Neuronal stem cell (in vitro differentiated cells): ENCODE results near the gene TCEA2. TPM values are rescaled to one million over a fixed set of nuclear protein-coding genes. Genes with fewer than 3 reads are reported as not detected.

Experiments used
- DNase-seq: peaks from one replicate; pipeline ENCODE4 v3.0.0-alpha.2; 2013; ENCODE audit warnings: low spot score
- H2AFZ ChIP-seq: one replicate; pipeline ENCODE4 v1.6.1; 2013; ENCODE audit warnings: mild to moderate bottlenecking, low read length, inconsistent platforms
- H2AK5ac ChIP-seq: 2 replicates; pipeline ENCODE4 v1.6.1; 2013; ENCODE audit warnings: low read depth, mild to moderate bottlenecking, inconsistent platforms, low read length, moderate library complexity, mixed read lengths
- H2BK120ac ChIP-seq: 2 replicates; pipeline ENCODE4 v1.6.1; 2013; ENCODE audit warnings: low read depth, mild to moderate bottlenecking, inconsistent platforms, low read length, moderate library complexity, mixed read lengths
- H2BK12ac ChIP-seq: one replicate; pipeline ENCODE4 v1.6.1; 2013; ENCODE audit warnings: low read length, inconsistent platforms
- H2BK15ac ChIP-seq: 2 replicates; pipeline ENCODE4 v1.6.1; 2013; ENCODE audit warnings: mild to moderate bottlenecking, low read length, inconsistent platforms, mixed read lengths
- H2BK5ac ChIP-seq: one replicate; pipeline ENCODE4 v1.6.1; 2013; ENCODE audit warnings: inconsistent platforms, mild to moderate bottlenecking, low read length, moderate library complexity
- H3K14ac ChIP-seq: one replicate; pipeline ENCODE4 v1.6.1; 2013; ENCODE audit warnings: low read length, inconsistent platforms
- H3K18ac ChIP-seq: 2 replicates; pipeline ENCODE4 v1.6.1; 2013; ENCODE audit warnings: low read length, inconsistent platforms
- H3K23ac ChIP-seq: 2 replicates; pipeline ENCODE4 v1.6.1; 2013; ENCODE audit warnings: low read depth, mild to moderate bottlenecking, mixed read lengths, low read length, inconsistent platforms; ENCODE audit not compliant: poor library complexity
- H3K27ac ChIP-seq: replicated peaks from 3 replicates; pipeline ENCODE4 v1.5.1; 2013; ENCODE audit warnings: low read length, inconsistent platforms
- H3K27me3 ChIP-seq, 3 experiments: 2 replicates each; pipeline ENCODE4 v1.6.1; 2013; ENCODE audit warnings: low read length in 3 of 3, mild to moderate bottlenecking in 2 of 3, inconsistent platforms in 1 of 3, low read depth in 1 of 3, mixed read lengths in 1 of 3, moderate library complexity in 1 of 3; ENCODE audit not compliant: control insufficient read depth in 3 of 3, insufficient read depth in 3 of 3
- H3K36me3 ChIP-seq, 2 donors: replicated peaks in 1 of 2; 2 replicates each; pipeline ENCODE4 v1.6.1; 2013; ENCODE audit warnings: low read length in 2 of 2; ENCODE audit not compliant: control insufficient read depth in 2 of 2, insufficient read depth in 2 of 2
- H3K4ac ChIP-seq: 2 replicates; pipeline ENCODE4 v1.6.1; 2013; ENCODE audit warnings: inconsistent platforms, mild to moderate bottlenecking, low read length, moderate library complexity
- H3K4me1 ChIP-seq, 2 donors: 1 replicate in 1 of 2; 2 replicates in 1 of 2; pipeline ENCODE4 v1.6.1; 2013; ENCODE audit warnings: low read length in 2 of 2, low read depth in 1 of 2; ENCODE audit not compliant: control insufficient read depth in 2 of 2, insufficient read depth in 1 of 2
- H3K4me2 ChIP-seq: one replicate; pipeline ENCODE4 v1.6.1; 2013; ENCODE audit warnings: mild to moderate bottlenecking, low read length, inconsistent platforms; ENCODE audit not compliant: insufficient read depth, poor library complexity, severe bottlenecking
- H3K4me3 ChIP-seq, 2 donors: 2 replicates each; pipeline ENCODE4 v1.5.1; 2013; ENCODE audit warnings: low read length in 2 of 2, mild to moderate bottlenecking in 2 of 2, inconsistent platforms in 1 of 2, moderate library complexity in 1 of 2
- H3K79me1 ChIP-seq: one replicate; pipeline ENCODE4 v1.6.1; 2013; ENCODE audit warnings: low read depth, mild to moderate bottlenecking, inconsistent platforms, low read length, moderate library complexity
- H3K9ac ChIP-seq: one replicate; pipeline ENCODE4 v1.6.1; 2013; ENCODE audit warnings: mild to moderate bottlenecking, low read depth, low read length, inconsistent platforms; ENCODE audit not compliant: poor library complexity
- H3K9me3 ChIP-seq, 2 donors: replicated peaks in 1 of 2; 2 replicates each; pipeline versions ENCODE3 to v1.6.1; 2013; ENCODE audit warnings: low read length in 2 of 2, mild to moderate bottlenecking in 2 of 2, inconsistent platforms in 1 of 2, low read depth in 1 of 2, mixed read lengths in 1 of 2, moderate library complexity in 1 of 2; ENCODE audit not compliant: control insufficient read depth in 2 of 2, insufficient read depth in 1 of 2
- H4K8ac ChIP-seq: one replicate; pipeline ENCODE4 v1.6.1; 2013; ENCODE audit warnings: low read depth, mild to moderate bottlenecking, inconsistent platforms, low read length, moderate library complexity
- H4K91ac ChIP-seq: one replicate; pipeline ENCODE4 v1.6.1; 2013; ENCODE audit warnings: low read length, low read depth, mild to moderate bottlenecking, inconsistent platforms; ENCODE audit not compliant: poor library complexity
- WGBS, 2 donors: extraction: QIAGEN DNeasy Blood & Tissue Kit; methylation state at CpG; one replicate each; pipeline ENCODE4 v1.1.7; 2013; ENCODE audit warnings: missing lambda C conversion rate in 2 of 2, mixed read lengths in 1 of 2; ENCODE audit not compliant: insufficient read length in 2 of 2, insufficient replicate concordance in 1 of 2; ENCODE audit errors: extremely low coverage in 2 of 2; 5-methylcytosine and 5-hydroxymethylcytosine counted together
- small RNA-seq: library from polyadenylated mRNA; stranded (forward); fragments of <200 nt; extraction: miRNeasy Mini kit (QIAGEN cat#:217004); gene quantifications from one replicate; pipeline ENCODE3, GENCODE V24; 2013; ENCODE audit not compliant: insufficient read depth

TCEA2 gene

DNA sequence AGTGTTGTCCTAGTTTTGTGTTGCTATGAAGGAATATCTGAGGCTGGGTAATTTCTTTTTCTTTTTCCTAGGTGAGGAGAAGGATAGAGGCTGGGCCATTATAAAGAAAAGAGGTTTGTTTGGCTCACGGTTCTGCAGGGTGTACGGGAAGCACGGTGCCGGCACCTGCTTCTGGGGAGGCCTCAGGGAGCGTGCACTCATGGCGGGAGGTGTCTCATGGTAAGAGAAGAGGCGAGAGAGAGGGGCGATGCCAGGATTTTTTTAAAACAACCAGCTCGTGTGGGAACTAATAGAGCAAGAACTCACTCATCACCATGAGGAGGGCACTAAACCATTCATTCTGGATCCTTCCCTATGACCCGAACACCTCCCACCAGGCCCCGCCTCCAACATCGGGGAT is 58.6 kb downstream of the TCEA2 start:
- Histone ChIP-seq H3K18ac (no peak overlapping the region), H3K14ac (no peak overlapping the region), H3K4me1 (peaks cover 2 to 4% of the 10 kb centered on the region in 2 donors), H3K23ac (no peak overlapping the region), H3K36me3 (no peaks in the 10 kb centered on the region), H3K4me2 (no peak overlapping the region), H4K8ac (no peak overlapping the region), H3K9ac (no peak overlapping the region), H4K91ac (no peak overlapping the region), H3K9me3 (no peaks in the 10 kb centered on the region), H2AFZ (no peak overlapping the region), H3K4me3 (no peak overlapping the region), H2BK12ac (no peak overlapping the region), H3K4ac (no peak overlapping the region), H2BK120ac (no peak overlapping the region), H3K27me3 (no peaks in the 10 kb centered on the region), H3K27ac (no peak overlapping the region), H3K79me1 (no peaks in the 10 kb centered on the region), H2BK15ac (no peak overlapping the region), H2BK5ac (no peak overlapping the region), H2AK5ac (no peak overlapping the region)
- no CpG with 5 or more reads among the region's 12 CpGs for WGBS, 2 donors
- DNase-seq = no peak

Small RNAs within 50 kb of the gene (small RNA-seq; reads per million reads assigned to genes)
- gene AL355803.1 = not detected
- not detected for gene MIR6813
